K562 (cell line): Measurements from ENCODE around the gene RHBG. TPM values are rescaled to one million over a fixed set of nuclear protein-coding genes. Genes with fewer than 3 reads are reported as not detected.

ENCODE experiments used
- ADNP ChIP-seq: fragments of 200-800 bp; sonication (Bioruptor generic); IDR thresholded peaks from 2 replicates; pipeline ENCODE4 v1.6.1; 2016; ENCODE audit warnings: missing genetic modification characterization, missing compliant biosample characterization
- ARID1B ChIP-seq: fragments of 450-650 bp; IDR thresholded peaks from 2 replicates; pipeline ENCODE4 v1.6.1; 2016; ENCODE audit warnings: antibody characterized with exemption, mild to moderate bottlenecking, inconsistent platforms
- BMI1 ChIP-seq: fragments of 150-350 bp; IDR thresholded peaks from 2 replicates; pipeline ENCODE4 v1.6.1; 2014; ENCODE audit warnings: low read length
- CBX8 ChIP-seq: fragments of 200-600 bp; sonication (generic); IDR thresholded peaks from 2 replicates; pipeline ENCODE4 v1.6.1; 2012; ENCODE audit warnings: borderline replicate concordance, mixed run types, low read depth, mild to moderate bottlenecking, moderate library complexity, mixed read lengths, low read length, control low read depth, inconsistent platforms; ENCODE audit not compliant: poor library complexity, severe bottlenecking; ENCODE audit errors: extremely low read depth
- CHD2 ChIP-seq: IDR thresholded peaks from 2 replicates; pipeline ENCODE4 v1.6.1; 2011; ENCODE audit warnings: low read depth, low read length
- CREB1 ChIP-seq, 2 experiments: sonication (generic) in 1 of 2; formaldehyde crosslinking in 1 of 2; IDR thresholded peaks; 2 replicates each; pipeline versions ENCODE4 v1.6.1 to v1.8.0; 2012 to 2022; ENCODE audit warnings: inconsistent platforms in 1 of 2, mild to moderate bottlenecking in 1 of 2, missing genetic modification reagents in 1 of 2, moderate library complexity in 1 of 2
- DPF2 ChIP-seq: fragments of 450-650 bp; IDR thresholded peaks from 2 replicates; pipeline ENCODE4 v1.6.1; 2016
- EGR1 ChIP-seq: fragments of 450-650 bp; conservative IDR thresholded peaks from 2 replicates; pipeline ENCODE4 v1.6.1; 2017; ENCODE audit warnings: mild to moderate bottlenecking
- HDAC2 ChIP-seq: fragments of 450-650 bp; IDR thresholded peaks from 2 replicates; pipeline ENCODE4 v1.6.1; 2016; ENCODE audit warnings: mild to moderate bottlenecking
- KHSRP ChIP-seq: fragments of 450-650 bp; IDR thresholded peaks from 2 replicates; pipeline ENCODE4 v1.6.1; 2017
- NFE2L1 ChIP-seq: fragments of 450-650 bp; IDR thresholded peaks from 2 replicates; pipeline ENCODE4 v1.6.1; 2016; ENCODE audit warnings: missing genetic modification characterization, low read depth, mild to moderate bottlenecking, missing compliant biosample characterization, moderate library complexity, borderline replicate concordance
- NFXL1 ChIP-seq: fragments of 450-650 bp; formaldehyde crosslinking; IDR thresholded peaks from 2 replicates; pipeline ENCODE4 v1.4.0; 2021; ENCODE audit warnings: mild to moderate bottlenecking
- PTRF ChIP-seq: fragments of 450-650 bp; IDR thresholded peaks from 2 replicates; pipeline ENCODE4 v1.6.1; 2016; ENCODE audit warnings: mild to moderate bottlenecking, missing genetic modification characterization, missing compliant biosample characterization
- RAD51 ChIP-seq: fragments of 450-650 bp; IDR thresholded peaks from 2 replicates; pipeline ENCODE4 v1.7.1; 2016; ENCODE audit warnings: low read depth, mild to moderate bottlenecking, borderline replicate concordance
- RBM15 ChIP-seq: fragments of 200-400 bp; formaldehyde crosslinking; IDR thresholded peaks from 2 replicates; pipeline ENCODE4 v1.6.1; 2018; ENCODE audit warnings: mild to moderate bottlenecking, low read length, moderate library complexity; ENCODE audit not compliant: insufficient read depth
- SETDB1 ChIP-seq: IDR thresholded peaks from one replicate; pipeline ENCODE4 v1.6.1; 2012; ENCODE audit warnings: low read length, control low read depth, inconsistent platforms
- SMAD4 ChIP-seq: fragments of 250-450 bp; sonication (Bioruptor Pico); conservative IDR thresholded peaks from 2 replicates; pipeline ENCODE4 v1.8.0; 2021; ENCODE audit warnings: inconsistent platforms, mild to moderate bottlenecking, moderate library complexity
- SMARCA5 ChIP-seq: fragments of 450-650 bp; IDR thresholded peaks from 2 replicates; pipeline ENCODE4 v1.6.1; 2016
- SNRNP70 ChIP-seq: fragments of 200-400 bp; formaldehyde crosslinking; optimal IDR thresholded peaks from 2 replicates; pipeline ENCODE3; 2017; ENCODE audit warnings: low read depth, low read length
- STAT5A ChIP-seq: IDR thresholded peaks from 2 replicates; pipeline ENCODE4 v1.6.1; 2012; ENCODE audit warnings: low read length, inconsistent platforms, borderline replicate concordance
- U2AF2 ChIP-seq: fragments of 200-400 bp; formaldehyde crosslinking; optimal IDR thresholded peaks from 2 replicates; pipeline ENCODE3; 2017; ENCODE audit warnings: low read depth, mild to moderate bottlenecking, low read length
- ZNF274 ChIP-seq: IDR thresholded peaks from 2 replicates; pipeline ENCODE4 v1.6.1; 2011; ENCODE audit warnings: low read depth, mild to moderate bottlenecking, low read length, moderate library complexity, borderline replicate concordance
- ZNF57 ChIP-seq: fragments of 450-650 bp; formaldehyde crosslinking; IDR thresholded peaks from 2 replicates; pipeline ENCODE4 v1.4.0; 2020; ENCODE audit warnings: mild to moderate bottlenecking, moderate library complexity
- polyA plus RNA-seq, 8 experiments: library from polyadenylated mRNA; depleted of rRNA in 4 of 8; stranded (reverse) in 5 of 8; unstranded in 3 of 8; fragments of >200 nt; fragmentation: Nextera tagmentation in 2 of 8; fragmentation: Illumina TruSeq in 1 of 8; extraction: Ambion mirVana in 2 of 8; extraction: Trizol in 1 of 8; gene quantifications; 2 replicates each; pipeline versions ENCODE4 v1.2.1 to v1.2.3, GENCODE V29; 2011 to 2014; ENCODE audit warnings: inconsistent platforms in 1 of 8, missing spikeins in 1 of 8
- total RNA-seq, 7 experiments: library from RNA; depleted of rRNA in 6 of 7; stranded (reverse); fragments of >200 nt in 6 of 7; fragmentation: Illumina TruSeq in 2 of 7; extraction: Trizol in 2 of 7; gene quantifications; 2 replicates each; pipeline versions ENCODE4 v1.2.1 to v1.2.3, GENCODE V29; 2011 to 2021; ENCODE audit warnings: low replicate concordance in 1 of 7
- TF ChIP-seq, protein P1 (sequence below): fragments of 250-450 bp; sonication (Bioruptor Pico); IDR thresholded peaks from 2 replicates; pipeline ENCODE4 v1.4.0; 2020; ENCODE audit warnings: mild to moderate bottlenecking, moderate library complexity
- TF ChIP-seq, protein P2 (sequence below): sonication (generic); formaldehyde crosslinking; IDR thresholded peaks from 2 replicates; pipeline ENCODE4 v1.8.1; 2023; ENCODE audit warnings: mild to moderate bottlenecking, missing genetic modification reagents

RHBG gene
- total and polyA plus RNA-seq, 9 of the 15 experiments (the other 6 are each of a cell fraction or from before 2014, with no cell fraction given): not detected

DNA sequence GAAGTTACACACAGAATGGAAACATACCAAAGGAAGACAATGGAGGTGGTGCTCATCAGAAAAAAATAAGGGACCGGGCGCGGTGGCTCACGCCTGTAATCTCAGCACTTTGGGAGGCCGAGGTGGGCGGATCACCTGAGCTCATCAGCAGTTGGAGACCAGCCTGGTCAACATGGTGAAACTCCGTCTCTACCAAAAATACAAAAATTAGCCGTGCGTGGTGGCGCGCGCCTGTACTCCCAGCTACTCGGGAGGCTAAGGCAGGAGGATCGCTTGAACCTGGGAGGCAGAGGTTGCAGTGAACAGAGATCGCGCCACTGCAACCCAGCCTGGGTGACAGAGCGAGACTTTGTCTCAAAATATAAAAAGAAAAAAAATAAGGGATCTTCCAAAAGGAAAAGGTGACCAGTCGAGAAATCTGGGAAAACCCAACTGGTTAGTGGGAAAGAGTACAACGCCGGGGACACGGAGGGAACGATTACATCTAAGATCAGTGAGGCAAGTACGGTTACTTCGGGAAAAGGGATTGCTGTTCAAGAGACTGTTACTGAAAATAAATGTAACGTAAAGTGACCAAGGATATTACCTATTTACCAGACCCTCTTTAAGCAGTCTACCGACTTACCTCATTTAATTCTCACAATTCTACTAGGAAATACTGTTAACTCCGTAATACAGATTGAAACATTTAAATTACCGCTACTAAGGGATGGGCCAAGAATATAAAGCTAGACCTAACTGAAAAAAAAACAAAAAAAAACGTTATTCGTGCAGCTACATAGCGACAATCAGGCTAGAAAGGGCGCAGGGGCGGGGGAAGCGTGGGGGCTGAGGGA, 31.7 kb upstream of the RHBG start (continued):
- TF ChIP-seq, protein P1, sequence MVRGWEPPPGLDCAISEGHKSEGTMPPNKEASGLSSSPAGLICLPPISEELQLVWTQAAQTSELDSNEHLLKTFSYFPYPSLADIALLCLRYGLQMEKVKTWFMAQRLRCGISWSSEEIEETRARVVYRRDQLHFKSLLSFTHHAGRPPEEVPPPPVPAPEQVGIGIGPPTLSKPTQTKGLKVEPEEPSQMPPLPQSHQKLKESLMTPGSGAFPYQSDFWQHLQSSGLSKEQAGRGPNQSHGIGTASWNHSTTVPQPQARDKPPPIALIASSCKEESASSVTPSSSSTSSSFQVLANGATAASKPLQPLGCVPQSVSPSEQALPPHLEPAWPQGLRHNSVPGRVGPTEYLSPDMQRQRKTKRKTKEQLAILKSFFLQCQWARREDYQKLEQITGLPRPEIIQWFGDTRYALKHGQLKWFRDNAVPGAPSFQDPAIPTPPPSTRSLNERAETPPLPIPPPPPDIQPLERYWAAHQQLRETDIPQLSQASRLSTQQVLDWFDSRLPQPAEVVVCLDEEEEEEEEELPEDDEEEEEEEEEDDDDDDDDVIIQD (CRISPR knock-in tag): no peak
- TF ChIP-seq PTRF (tag): no peak
- TF ChIP-seq ADNP (tag): peak; percentile 76; the same call in 1 of the 2 replicates
- TF ChIP-seq DPF2: 0 out of 2 replicates have a peak, but pooled peaks have one; percentile 34
- TF ChIP-seq, protein P2, sequence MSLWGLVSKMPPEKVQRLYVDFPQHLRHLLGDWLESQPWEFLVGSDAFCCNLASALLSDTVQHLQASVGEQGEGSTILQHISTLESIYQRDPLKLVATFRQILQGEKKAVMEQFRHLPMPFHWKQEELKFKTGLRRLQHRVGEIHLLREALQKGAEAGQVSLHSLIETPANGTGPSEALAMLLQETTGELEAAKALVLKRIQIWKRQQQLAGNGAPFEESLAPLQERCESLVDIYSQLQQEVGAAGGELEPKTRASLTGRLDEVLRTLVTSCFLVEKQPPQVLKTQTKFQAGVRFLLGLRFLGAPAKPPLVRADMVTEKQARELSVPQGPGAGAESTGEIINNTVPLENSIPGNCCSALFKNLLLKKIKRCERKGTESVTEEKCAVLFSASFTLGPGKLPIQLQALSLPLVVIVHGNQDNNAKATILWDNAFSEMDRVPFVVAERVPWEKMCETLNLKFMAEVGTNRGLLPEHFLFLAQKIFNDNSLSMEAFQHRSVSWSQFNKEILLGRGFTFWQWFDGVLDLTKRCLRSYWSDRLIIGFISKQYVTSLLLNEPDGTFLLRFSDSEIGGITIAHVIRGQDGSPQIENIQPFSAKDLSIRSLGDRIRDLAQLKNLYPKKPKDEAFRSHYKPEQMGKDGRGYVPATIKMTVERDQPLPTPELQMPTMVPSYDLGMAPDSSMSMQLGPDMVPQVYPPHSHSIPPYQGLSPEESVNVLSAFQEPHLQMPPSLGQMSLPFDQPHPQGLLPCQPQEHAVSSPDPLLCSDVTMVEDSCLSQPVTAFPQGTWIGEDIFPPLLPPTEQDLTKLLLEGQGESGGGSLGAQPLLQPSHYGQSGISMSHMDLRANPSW (CRISPR knock-in tag): no peak
- no peak for TF ChIP-seq ZNF274
- TF ChIP-seq CREB1 (IDR thresholded peaks at IDR 0.05): no peak
- no peak for TF ChIP-seq CREB1 (CRISPR knock-in tag; IDR thresholded peaks at IDR 0.05)
- TF ChIP-seq STAT5A: no peak
- no peak for TF ChIP-seq RBM15
- TF ChIP-seq HDAC2: peak; percentile 14; the same call in 1 of the 2 replicates
- no peak for TF ChIP-seq SETDB1
- peak; percentile 33; the same call in 1 of the 2 replicates for TF ChIP-seq EGR1
- TF ChIP-seq BMI1: no peak
- TF ChIP-seq SMAD4 (CRISPR knock-in tag): 0 out of 2 replicates have a peak, but pooled peaks have one; percentile 14
- no peak; the same call in 1 of the 2 replicates for TF ChIP-seq ARID1B
- no peak for TF ChIP-seq RAD51
- no peak for TF ChIP-seq NFE2L1 (tag)
- TF ChIP-seq NFXL1 (CRISPR knock-in tag): no peak
- TF ChIP-seq CBX8: no peak
- no peak for TF ChIP-seq KHSRP
- no peak for TF ChIP-seq ZNF57
- no peak for TF ChIP-seq SNRNP70
- no peak for TF ChIP-seq U2AF2
- TF ChIP-seq CHD2: no peak
- peak; percentile 88 for TF ChIP-seq SMARCA5
